ENCODE measurements around the gene DCHS1. TPM values are rescaled to one million over a fixed set of nuclear protein-coding genes. Genes with fewer than 3 reads are reported as not detected.

DCHS1 gene
- polyA plus RNA-seq, 6 donors from 2014 or later, result 0.07 to 0.85 (median 0.19) TPM; not detected in 1

- Mint-ChIP-seq H3K9me3 (no peaks in the 10 kb centered on the region), H3K27me3 (peaks cover 0 to 16% (median 0%) of the 10 kb centered on the region in 3 donors), H3K36me3 (no peaks in the 10 kb centered on the region), H3K4me1 (peaks cover 24 to 40% (median 32%) of the 10 kb centered on the region in 3 donors), H3K4me3 (peak within 1 kb of the TSS; percentile 96 to 100 (median 99)), H3K27ac (peak within 1 kb of the TSS; percentile 95 to 99 (median 98))
- peak; percentile 90 to 91 for ATAC-seq (ENCODE audit: low read depth in 2 of 2)
- DNase-seq, result peak; percentile 96
Measured at GRCh38 chr11:6682936-6683861, 27.6 kb upstream of the DCHS1 start, which contains the start of gene MRPL17. TSS of gene MRPL17 (minus strand) at chr11:6683340. CDS start at chr11:6683296, 44 bp downstream.

DNA sequence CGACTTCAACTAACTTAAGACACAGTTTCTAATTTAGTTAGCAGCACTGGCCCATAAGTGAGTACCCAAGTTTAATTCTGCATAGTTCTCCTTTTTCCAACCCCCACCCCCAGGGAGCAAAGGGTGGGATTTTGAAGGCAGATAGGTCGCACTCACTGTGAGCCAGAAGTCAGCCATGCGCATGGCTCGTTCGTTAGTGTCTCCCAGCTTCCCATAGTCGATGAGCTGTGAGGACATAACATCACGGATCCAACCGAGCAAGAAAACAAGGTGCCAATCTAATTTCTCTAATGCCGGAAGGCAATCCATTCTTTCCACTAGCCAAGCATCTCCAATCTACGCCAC is 27.0 kb upstream of the DCHS1 start:
- peak overlapping the region; percentile 95 to 99 (median 98) for H3K27ac Mint-ChIP-seq
- no peak for ATAC-seq (ENCODE audit: low read depth in 2 of 2)
- DNase-seq, result no peak
- H3K27me3 Mint-ChIP-seq, result peaks cover 0 to 16% (median 0%) of the 10 kb centered on the region in 3 donors
- no peaks in the 10 kb centered on the region for H3K9me3 Mint-ChIP-seq
- H3K4me1 Mint-ChIP-seq, result peaks cover 24 to 40% (median 32%) of the 10 kb centered on the region in 3 donors
- peak overlapping the region; percentile 96 to 100 (median 99) for H3K4me3 Mint-ChIP-seq
- H3K36me3 Mint-ChIP-seq, result no peaks in the 10 kb centered on the region

DNA sequence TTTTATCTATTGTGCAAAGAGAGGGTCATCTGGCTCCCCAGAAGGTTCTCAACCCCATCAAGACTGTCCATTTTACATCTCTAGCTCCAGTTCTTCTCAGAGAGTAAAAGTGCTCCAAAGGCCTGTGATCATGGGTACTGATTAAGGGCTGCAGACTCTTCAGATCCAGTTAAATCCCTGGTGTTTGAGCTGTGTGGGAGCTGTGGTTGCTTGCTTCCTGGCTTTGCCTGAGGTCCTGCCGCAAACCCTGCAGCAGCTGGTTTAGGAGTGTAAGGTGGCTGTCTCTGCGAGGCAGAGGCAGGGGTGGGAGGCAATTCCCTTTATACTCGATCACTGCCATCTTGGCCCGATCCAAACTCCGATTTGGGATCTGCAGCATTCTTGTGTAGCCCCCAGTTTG is 26.3 kb upstream of the DCHS1 start:
- Mint-ChIP-seq H3K9me3 (no peaks in the 10 kb centered on the region), H3K4me1 (peaks cover 24 to 40% (median 32%) of the 10 kb centered on the region in 3 donors), H3K27ac (peak overlapping the region in 3 of 6 donors; percentile 78 to 82 (median 80)), H3K36me3 (no peaks in the 10 kb centered on the region), H3K4me3 (peak overlapping the region; percentile 96 to 100 (median 99)), H3K27me3 (peaks cover 0 to 10% (median 0%) of the 10 kb centered on the region in 3 donors)
- no peak for ATAC-seq (ENCODE audit: low read depth in 2 of 2)
- no peak for DNase-seq

DNA sequence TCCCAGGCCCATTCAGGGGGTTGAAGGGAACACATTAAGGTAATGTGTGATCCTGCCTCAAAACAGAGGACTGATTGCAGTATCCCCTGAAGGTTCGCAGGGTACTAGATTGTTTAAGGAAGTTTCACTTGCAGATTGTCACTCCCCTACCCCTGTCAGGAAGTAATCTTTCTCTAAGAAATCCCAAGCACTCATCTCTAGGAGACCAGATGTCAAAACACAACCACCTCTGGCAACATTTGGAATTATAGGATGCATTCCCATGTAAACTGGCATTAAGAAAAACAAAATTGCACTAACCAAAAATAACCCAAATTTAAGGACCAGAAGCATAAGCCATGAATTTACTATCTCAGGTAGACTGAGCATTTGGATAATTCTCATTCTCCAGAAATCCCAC is 25.9 kb upstream of the DCHS1 start:
- Mint-ChIP-seq H3K27me3 (peaks cover 0 to 7% (median 0%) of the 10 kb centered on the region in 3 donors), H3K4me1 (peaks cover 24 to 40% (median 32%) of the 10 kb centered on the region in 3 donors), H3K9me3 (no peaks in the 10 kb centered on the region), H3K36me3 (no peaks in the 10 kb centered on the region), H3K4me3 (peak overlapping the region in 6 of 8 donors; percentile 23 to 100 (median 98)), H3K27ac (peak overlapping the region in 2 of 6 donors; percentile 26 to 80)
- DNase-seq (no peak), ATAC-seq (ENCODE audit: low read depth in 2 of 2) (no peak)

- Mint-ChIP-seq H3K4me3 (no peak overlapping the region), H3K9me3 (no peaks in the 10 kb centered on the region), H3K27me3 (no peaks in the 10 kb centered on the region), H3K4me1 (peaks cover 13 to 20% (median 19%) of the 10 kb centered on the region in 3 donors), H3K27ac (peak overlapping the region in 1 of 6 donors; percentile 33), H3K36me3 (no peaks in the 10 kb centered on the region)
- no peak for ATAC-seq (ENCODE audit: low read depth in 2 of 2)
- no peak for DNase-seq
Measured at GRCh38 chr11:6677018-6677417, 21.4 kb upstream of the DCHS1 start.

DNA sequence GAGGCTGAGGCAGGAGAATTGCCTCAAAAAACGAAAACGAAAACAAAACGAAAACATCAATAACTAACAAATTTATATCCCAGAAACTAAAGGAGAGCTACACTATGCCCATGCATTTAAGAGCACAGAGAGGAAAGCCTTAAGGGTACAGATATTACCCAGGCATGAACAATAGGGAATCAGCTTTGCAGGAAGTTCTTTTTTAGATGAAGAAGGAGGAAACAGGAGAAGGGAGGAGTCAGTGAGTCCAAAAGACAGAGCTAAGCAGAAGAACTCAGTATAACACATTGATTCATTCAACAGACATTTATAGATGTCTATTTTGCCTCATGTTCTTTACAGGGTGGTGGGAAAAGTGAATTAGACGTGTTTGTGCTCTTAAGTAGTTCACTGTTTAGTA is 19.3 kb upstream of the DCHS1 start:
- Mint-ChIP-seq H3K27me3 (peaks cover 0 to 10% (median 6%) of the 10 kb centered on the region in 3 donors), H3K27ac (peak overlapping the region in 1 of 6 donors; percentile 48), H3K36me3 (no peaks in the 10 kb centered on the region), H3K4me1 (peaks cover 4 to 12% (median 5%) of the 10 kb centered on the region in 3 donors), H3K9me3 (no peaks in the 10 kb centered on the region), H3K4me3 (no peak overlapping the region)
- DNase-seq (no peak), ATAC-seq (ENCODE audit: low read depth in 2 of 2) (no peak)

- H3K27ac Mint-ChIP-seq, result no peak overlapping the region
- H3K4me1 Mint-ChIP-seq, result peaks cover under 1 to 8% (median 4%) of the 10 kb centered on the region in 3 donors
Measured at GRCh38 chr11:6674219-6674597, 18.6 kb upstream of the DCHS1 start.

DNA sequence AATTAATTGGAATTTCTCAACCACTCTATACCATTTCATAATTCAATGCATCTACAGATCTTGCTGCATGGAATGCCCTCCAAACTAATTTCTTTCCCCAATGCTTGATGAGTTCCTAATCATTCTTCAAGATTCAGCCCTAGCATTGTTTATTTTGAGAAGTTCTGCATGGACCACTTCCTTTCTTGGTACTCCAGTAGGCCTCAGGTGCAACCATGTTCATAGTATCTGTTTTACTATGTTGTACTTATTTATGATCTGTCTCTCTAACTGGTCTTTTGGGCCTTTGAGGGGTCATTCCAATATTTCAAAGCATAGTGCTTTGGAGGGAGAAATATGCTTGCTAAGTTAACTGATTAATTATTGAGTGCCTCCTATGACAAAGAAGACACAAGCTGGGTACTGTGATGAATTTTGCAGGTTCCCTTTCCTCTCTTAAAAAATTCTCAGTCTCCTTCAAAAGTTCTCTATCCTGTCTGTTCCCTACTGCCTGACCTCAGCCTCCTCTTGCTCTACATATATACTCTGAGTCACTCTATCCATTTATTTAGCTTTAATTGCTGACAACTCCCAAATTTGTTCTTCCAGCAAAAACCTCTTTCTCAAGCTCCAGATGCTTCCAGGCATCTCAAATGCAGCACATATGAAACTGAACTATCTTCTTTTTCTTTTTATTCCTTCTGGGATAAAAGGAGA is 18.1 kb upstream of the DCHS1 start:
- Mint-ChIP-seq H3K9me3 (no peaks in the 10 kb centered on the region), H3K27ac (no peak overlapping the region), H3K36me3 (no peaks in the 10 kb centered on the region), H3K27me3 (peaks cover 0 to 10% (median 6%) of the 10 kb centered on the region in 3 donors), H3K4me1 (peaks cover 0 to 5% (median 4%) of the 10 kb centered on the region in 3 donors), H3K4me3 (no peak overlapping the region)
- no peak for DNase-seq
- ATAC-seq (ENCODE audit: low read depth in 2 of 2), result no peak

More at GRCh38 chr11:6674219-6674597, 18.6 kb upstream of the DCHS1 start:
- Mint-ChIP-seq H3K4me3 (no peak overlapping the region), H3K9me3 (no peaks in the 10 kb centered on the region), H3K36me3 (no peaks in the 10 kb centered on the region), H3K27me3 (peaks cover 0 to 10% (median 6%) of the 10 kb centered on the region in 3 donors)
- DNase-seq (no peak), ATAC-seq (ENCODE audit: low read depth in 2 of 2) (no peak)

DNA sequence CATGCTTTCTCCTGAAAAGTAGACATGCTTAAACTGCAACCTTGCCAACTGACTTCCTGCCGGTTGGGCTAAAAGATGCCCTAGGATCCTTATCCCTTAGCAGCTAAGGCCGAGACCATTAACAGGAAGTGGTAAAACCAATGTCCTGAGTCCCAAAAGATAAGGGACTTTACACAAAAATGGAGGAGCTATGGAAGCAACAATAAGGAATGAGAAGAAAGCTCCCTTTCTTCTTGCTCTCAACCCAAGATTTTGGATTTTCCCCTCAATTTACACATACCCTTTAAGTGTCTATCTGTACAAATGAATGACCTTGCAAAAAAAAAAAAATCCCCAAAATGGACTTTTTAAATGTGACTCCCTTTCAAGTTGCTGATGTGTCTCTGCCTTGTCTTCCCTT is 16.4 kb upstream of the DCHS1 start:
- ATAC-seq (ENCODE audit: low read depth in 2 of 2) (no peak), DNase-seq (no peak)
- H3K4me3 Mint-ChIP-seq, result no peak overlapping the region
- H3K9me3 Mint-ChIP-seq, result no peaks in the 10 kb centered on the region
- H3K27me3 Mint-ChIP-seq, result peaks cover 0 to 10% (median 6%) of the 10 kb centered on the region in 3 donors
- peaks cover 5 to 8% (median 6%) of the 10 kb centered on the region in 3 donors for H3K4me1 Mint-ChIP-seq
- H3K36me3 Mint-ChIP-seq, result no peaks in the 10 kb centered on the region
- H3K27ac Mint-ChIP-seq, result no peak overlapping the region

DNA sequence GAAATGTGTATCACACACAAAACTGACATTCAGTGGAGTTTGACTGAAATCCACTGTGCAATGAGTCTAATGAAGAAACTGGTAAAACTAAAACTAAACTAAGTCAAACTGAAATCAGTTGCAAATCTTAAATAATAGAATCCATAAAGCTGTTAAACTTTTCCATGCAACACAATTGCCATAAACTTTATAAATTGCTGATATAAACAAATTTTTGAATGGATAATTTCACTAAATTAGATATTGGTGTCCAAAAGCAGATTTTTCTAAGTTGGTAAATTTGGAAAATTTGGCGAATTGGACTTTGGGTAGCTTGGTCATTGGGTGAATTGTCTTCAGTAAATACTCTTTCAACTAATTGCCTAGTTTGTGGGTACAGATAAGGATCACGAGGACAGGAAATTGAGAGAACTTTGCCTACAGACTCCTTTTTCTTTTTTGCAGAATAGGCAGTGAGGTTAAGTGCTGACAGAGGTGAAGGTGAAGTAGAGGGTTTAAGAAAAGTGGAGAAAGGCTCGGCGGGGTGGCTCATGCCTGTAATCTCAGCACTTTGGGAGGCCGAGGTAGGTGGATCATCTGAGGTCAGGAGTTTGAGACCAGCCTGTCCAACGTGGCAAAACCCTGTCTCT is 14.7 kb upstream of the DCHS1 start:
- H3K4me1 Mint-ChIP-seq, result peaks cover 5 to 9% (median 8%) of the 10 kb centered on the region in 3 donors
- no peaks in the 10 kb centered on the region for H3K9me3 Mint-ChIP-seq
- no peak overlapping the region for H3K27ac Mint-ChIP-seq
- H3K27me3 Mint-ChIP-seq, result peaks cover 0 to 10% (median 6%) of the 10 kb centered on the region in 3 donors
- no peak overlapping the region for H3K4me3 Mint-ChIP-seq
- no peak for ATAC-seq (ENCODE audit: low read depth in 2 of 2)
- DNase-seq, result no peak
- H3K36me3 Mint-ChIP-seq, result no peaks in the 10 kb centered on the region

- Mint-ChIP-seq H3K4me3 (no peak overlapping the region), H3K36me3 (no peaks in the 10 kb centered on the region), H3K27me3 (peaks cover 0 to 10% (median 6%) of the 10 kb centered on the region in 3 donors), H3K9me3 (no peaks in the 10 kb centered on the region), H3K27ac (peak overlapping the region in 1 of 6 donors; percentile 25), H3K4me1 (peaks cover 0 to 9% (median 4%) of the 10 kb centered on the region in 3 donors)
- ATAC-seq (ENCODE audit: low read depth in 2 of 2), result peak; percentile 89
- DNase-seq, result peak; percentile 45
Measured at GRCh38 chr11:6667733-6668374, 12.2 kb upstream of the DCHS1 start.

DNA sequence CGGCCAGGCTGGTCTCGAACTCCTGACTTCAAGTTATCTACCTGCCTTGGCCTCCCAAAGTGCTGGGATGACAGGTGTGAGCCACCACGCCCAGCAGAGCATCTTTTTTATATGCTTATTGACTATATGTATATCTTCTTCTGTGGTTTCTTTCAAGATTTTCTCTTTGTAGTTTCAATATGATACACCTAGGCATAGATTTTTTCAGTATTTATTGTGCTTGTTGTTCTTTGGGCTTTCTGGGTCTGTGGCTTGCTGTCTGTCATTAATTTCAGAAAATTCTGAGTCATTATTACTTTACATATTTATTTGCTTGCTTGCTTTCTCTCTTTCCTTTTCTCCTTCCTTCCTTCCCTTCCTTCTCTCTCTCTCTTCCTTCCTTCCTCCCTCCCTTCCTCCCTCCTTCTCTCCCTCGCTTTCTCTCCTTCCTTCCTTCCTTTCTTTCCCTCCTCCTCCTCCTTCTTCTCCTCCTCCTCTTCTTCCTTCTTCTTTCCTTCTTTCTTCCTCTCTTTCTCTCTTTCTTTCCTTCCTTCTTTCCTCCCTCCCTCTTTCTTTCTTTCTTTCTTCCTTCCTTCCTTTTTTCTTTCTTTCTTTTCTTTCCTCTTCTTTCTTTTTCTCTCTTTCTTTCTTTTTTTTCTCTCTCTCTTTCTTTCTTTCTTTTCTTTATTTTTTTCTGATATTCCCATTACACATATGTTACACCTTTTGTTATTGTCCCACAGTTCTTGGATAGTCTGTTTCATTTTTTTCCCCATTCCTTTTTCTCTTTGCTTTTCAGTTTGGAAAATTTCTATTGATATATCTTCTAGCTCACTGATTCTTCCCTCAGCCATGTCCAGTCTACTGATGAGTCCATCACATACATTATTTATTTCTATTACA is 10.9 kb upstream of the DCHS1 start:
- Mint-ChIP-seq H3K4me1 (peaks cover 0 to 9% (median 4%) of the 10 kb centered on the region in 3 donors), H3K27me3 (peaks cover 0 to 10% (median 6%) of the 10 kb centered on the region in 3 donors), H3K36me3 (no peaks in the 10 kb centered on the region), H3K4me3 (no peak overlapping the region), H3K27ac (peak overlapping the region in 2 of 6 donors; percentile 30 to 52), H3K9me3 (no peaks in the 10 kb centered on the region)
- ATAC-seq (ENCODE audit: low read depth in 2 of 2) (no peak), DNase-seq (no peak)
